HG02623 (cell line): Measurements from ENCODE around the gene NTRK3.

ENCODE experiments used
- ATAC-seq: cut with Tn5 transposase; IDR thresholded peaks from one replicate; pipeline ENCODE4 v1.9.1; 2021; ENCODE audit warnings: moderate library complexity; ENCODE audit not compliant: unreplicated experiment

Gene NTRK3

DNA sequence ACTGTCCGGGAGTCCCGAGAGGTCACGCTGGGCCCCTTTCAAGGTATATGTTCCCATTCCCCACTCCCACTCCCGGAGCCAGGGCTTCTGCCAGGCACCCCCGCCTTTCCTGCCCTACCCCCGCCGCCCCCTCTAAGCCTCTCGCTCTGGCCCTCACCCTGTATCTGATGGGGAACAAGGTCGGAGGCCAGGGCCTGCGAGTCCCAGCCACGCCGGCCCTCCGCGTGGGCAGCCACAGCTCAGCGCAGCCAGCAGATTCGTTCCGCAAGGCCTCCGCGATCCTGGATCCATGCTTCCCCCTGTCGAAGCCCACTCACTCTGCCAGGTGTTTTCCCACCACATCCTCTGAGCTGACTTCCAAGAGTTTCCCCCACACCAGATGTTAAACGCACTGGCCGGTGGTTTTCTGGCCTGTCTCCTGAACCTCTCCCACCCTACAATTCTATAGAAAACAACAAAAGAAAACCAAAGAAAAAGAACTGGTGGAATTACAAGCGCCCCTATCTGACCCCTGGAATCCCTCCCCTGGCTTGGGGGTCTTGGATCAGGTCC, 303.7 kb downstream of the NTRK3 start:
- ATAC-seq = no peak

DNA sequence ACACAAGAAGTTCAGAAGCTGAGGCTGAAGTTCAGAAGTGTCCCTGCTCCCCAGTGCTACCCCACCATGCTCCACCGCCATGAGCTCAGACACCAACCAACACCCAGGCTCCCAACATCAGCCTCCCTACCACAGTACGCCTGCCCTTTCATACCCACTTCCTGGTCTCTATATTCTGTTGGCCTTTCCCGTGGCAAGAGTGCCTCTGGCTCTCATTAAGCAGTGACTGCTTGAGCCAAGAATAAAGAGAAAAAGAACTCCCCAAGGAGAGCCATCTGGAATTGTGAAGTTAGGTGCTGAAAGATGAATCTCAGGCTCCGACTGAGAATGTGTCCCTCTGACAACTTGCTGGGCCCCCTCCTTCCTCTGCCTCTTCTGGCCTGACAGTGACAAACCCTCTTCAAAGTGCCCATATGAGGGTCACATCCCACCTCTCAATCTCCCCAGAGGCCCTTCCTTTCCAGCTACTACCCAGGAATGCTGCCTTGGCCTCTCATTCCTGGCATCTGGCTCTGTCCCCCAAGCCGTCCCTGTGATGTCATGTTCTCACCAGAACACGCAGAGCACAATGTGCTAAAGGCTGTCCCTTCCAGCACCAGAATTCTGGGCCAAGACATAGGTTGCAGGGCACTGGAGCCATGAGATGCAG, 306.8 kb downstream of the NTRK3 start:
- no peak for ATAC-seq

GRCh38 chr15:87949151-87949574, 307.4 kb downstream of the NTRK3 start:
- no peak for ATAC-seq

DNA sequence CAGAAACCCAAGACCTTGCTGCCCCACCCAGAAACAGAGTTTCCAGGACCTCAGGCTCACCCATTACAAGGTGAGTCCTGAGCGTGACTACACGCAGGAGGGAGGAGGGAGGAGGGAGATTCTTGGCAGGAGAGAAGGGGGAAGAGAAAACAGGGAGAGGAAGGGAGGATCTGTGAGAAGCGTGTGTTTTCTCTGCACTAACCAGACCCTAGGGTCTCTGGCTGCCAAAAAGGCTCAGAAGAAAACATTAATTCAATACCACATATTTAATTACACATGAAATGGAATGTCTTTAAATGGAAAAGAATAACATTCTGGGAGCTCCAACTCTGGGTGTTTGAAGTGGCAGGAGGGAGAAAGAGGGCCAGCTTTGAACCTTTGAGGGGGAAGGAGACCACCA, 309.0 kb downstream of the NTRK3 start:
- ATAC-seq = no peak

DNA sequence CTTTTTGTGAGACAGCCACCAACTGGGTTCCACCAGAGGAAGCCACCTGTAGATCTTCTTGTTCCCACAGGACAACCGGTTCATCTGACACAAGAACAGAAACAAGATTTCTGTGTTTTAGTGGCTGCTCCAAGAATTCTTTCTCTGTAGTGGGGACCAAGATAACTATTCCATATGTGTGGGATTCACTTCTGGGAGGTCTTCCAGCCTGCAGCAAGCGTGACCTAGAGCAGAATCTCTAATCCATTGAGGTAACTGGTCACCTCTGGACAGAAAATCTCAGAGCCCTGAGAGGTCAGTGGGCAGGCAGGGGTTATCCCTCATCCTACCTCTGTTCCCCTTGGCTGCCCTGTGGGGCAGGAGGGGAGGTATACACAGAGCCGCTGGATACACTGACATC, 311.3 kb downstream of the NTRK3 start:
- no peak for ATAC-seq

DNA sequence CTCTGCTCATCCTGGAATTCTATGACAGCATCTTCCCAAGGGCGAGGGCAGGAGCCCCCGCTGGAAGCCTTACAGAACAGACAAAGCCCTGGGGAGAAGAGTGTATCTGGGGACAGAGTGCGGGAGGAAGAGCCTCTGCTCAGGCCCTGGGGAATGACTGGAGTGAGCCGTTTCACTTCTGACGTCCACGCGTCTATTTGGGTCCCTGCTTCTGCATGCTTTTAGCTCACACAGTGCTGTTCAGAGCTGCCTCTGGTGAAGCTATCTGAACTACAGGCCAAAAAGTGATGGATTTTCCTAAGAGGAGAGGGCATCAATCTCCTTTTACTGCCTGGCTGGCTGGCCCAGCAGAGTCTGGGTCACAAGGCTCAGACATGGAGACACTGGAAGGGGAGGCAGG, 311.8 kb downstream of the NTRK3 start:
- no peak for ATAC-seq

DNA sequence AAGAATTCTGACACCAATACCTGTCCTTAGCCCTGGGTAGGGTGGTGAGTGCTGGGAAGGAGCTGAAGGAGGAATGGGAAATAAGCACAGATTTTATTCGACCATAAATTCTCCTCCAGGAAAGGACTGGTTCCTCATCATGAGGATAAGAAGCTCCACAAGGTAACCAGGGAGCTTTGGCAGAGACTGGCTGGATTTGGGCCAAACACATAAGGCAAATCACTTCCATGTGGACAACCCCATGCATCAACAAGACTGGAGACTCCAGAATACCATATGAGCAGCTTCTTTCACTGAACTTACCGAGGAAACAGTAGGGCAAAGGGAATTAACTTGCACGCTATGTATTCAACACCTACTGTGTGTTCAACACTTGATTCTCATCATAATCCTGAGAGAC, 312.5 kb downstream of the NTRK3 start:
- ATAC-seq = no peak

GRCh38 chr15:87943626-87944025, 312.9 kb downstream of the NTRK3 start:
- no peak for ATAC-seq

DNA sequence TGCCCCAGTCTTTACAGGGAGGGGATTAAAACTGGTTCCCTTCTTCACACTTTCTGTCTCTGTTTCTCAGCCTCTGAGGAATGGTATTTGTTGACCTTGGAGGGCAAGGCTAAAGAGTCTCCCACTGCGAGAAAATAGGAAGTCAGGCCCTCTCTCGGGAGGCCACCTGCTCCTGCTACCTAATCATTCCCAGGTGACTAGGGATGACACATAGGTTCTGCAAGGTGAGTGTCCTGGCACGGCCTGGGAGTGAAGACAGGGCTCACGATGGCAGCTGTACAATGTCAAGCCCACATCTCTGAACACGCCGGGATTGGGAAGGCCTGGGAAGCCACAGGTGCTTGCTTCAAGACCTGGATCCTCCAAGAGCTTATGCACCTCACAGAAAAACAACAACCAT, 314.2 kb downstream of the NTRK3 start:
- ATAC-seq = no peak

DNA sequence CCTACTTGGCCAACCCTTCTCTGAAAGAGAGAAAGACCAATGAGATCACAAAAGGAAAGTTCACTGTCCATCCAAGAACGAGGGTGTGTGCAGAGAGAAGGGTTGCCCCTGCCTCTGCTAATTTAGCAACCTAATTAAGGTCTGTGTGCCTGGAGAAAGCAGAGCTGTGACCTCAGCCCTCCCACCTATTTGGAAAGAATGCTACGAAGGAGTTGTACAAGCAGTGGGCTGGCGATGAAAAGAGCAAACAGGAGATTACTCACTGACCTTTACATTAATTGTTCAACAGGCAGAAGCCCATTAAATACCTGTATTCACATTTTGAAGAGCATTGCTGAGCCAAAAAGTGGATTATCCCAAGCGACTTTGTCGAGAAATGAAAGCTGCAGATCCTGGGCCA, 314.9 kb downstream of the NTRK3 start:
- ATAC-seq = no peak

- no peak for ATAC-seq
Observed at GRCh38 chr15:87940768-87941167, 315.8 kb downstream of the NTRK3 start.

DNA sequence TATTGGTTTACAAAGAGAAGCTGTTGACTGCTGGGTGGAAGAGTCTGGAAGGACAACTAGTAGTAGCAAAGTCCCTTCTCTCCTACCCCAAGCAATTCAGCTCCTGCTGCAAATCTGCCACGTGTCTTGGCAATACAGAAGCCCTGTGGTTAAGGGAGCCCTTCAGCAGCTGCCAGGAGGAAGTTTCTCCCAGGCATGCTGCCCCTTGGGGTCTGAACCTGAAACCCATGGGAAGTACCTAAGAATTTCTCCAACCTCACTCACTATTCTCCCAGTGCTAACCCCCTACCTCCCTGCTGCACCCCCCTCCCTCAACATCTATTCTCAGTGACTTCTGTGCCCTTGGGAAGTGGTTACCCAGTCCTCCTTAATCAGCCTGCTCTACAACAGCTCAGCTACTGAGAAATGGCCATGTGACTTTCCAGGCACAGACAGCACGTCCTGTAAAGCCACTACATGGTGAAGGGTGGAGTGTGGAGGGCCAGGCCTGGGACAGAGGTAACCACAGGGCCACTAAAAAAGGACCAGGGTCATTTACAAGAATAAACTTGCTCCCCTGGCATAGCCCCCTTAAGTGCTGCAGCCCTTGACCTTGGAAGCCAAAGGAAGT, 316.6 kb downstream of the NTRK3 start:
- no peak for ATAC-seq

GRCh38 chr15:87938031-87938430, 318.5 kb downstream of the NTRK3 start:
- ATAC-seq = no peak

GRCh38 chr15:87935583-87935982, 321.0 kb downstream of the NTRK3 start:
- ATAC-seq = no peak

GRCh38 chr15:87931584-87931983, 325.0 kb downstream of the NTRK3 start:
- ATAC-seq = no peak

- no peak for ATAC-seq
Observed at GRCh38 chr15:87930457-87930856, 326.1 kb downstream of the NTRK3 start.

- ATAC-seq = no peak
Observed at GRCh38 chr15:87929841-87930240, 326.7 kb downstream of the NTRK3 start.

DNA sequence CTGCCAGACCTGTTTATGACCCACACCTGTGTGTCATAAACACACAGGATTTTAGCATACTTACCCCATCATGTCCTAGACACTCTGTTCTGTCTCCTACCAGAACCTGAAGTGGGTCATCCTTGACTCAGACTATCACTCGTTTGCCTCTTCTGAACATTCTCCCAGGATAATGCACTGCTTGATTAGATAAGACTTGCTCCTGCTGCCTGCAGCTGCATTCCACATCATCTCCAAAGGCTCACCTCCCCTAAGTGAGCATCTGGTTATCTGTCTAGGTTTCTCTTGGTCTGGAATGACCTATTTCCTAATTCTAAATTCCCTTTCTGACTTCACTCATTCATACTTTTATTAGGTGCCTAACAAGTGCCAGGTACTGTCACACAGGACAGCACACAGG, 332.1 kb downstream of the NTRK3 start:
- ATAC-seq = no peak

DNA sequence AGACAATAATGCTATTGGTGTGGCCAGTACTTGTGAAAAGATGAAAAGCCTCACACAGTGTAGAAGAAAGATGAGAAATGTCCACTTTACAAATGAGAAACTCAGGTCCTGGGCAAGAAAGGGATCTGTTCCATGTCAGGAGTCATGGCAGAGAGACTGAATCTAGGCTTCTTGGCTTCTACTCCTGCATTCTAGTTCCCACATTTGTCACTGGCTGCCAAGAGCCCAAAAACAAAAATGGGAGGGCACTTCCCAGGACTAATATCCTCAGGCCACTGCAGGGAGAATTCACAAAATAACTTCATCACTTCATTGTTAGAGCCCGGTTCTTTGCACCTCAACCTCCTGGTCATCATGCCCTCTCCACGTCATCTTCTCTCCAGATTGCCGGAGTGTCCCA, 337.5 kb downstream of the NTRK3 start:
- no peak for ATAC-seq

DNA sequence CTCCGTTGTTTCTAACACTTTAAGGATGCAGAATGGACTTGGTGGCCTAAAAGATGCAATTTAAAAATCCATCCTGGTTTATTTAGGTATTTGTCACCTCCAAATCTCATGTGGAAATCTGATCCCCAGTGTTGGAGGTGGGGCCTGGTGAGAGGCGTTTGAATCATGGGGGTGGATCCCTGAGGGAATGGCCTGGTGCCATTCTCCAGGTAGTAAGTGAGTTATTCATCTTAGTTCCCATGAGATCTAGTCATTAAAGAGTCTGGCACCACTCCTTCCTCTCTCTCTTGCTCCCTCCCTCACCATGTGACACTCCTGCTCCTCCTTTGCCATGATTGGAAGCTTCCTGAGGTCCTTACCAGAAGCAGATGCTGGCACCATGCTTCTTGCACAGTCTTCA, 339.1 kb downstream of the NTRK3 start:
- ATAC-seq = no peak

GRCh38 chr15:87916208-87916607, 340.3 kb downstream of the NTRK3 start:
- ATAC-seq = no peak

GRCh38 chr15:87910301-87910700, 346.2 kb downstream of the NTRK3 start:
- no peak for ATAC-seq
